WTC11 (cell line): ENCODE measurements around the gene EN2. TPM values are rescaled to one million over a fixed set of nuclear protein-coding genes. Genes with fewer than 3 reads are reported as not detected.
A peak's percentile ranks its signal among the peaks of the same experiment; 100 is the strongest.

Source experiments
- ATAC-seq: fragments of 200-7000 bp; cut with Tn5 transposase; 2 replicates; pipeline ENCODE4 v1.10.0; 2021; ENCODE audit warnings: mild to moderate bottlenecking, moderate library complexity
- CTCF ChIA-PET: fragments of 300-600 bp; sonication (Branson Sonifier 250); formaldehyde crosslinking; loops from one replicate; lab custom pipeline; 2021; ENCODE audit warnings: antibody characterized with exemption; lab: Charles Lee
- POLR2A ChIA-PET: fragments of 350-600 bp; sonication (Branson Sonifier 250); formaldehyde crosslinking; loops from one replicate; lab custom pipeline; 2021; ENCODE audit warnings: antibody characterized with exemption; lab: Charles Lee
- DNase-seq: peaks from one replicate; pipeline ENCODE4 v3.0.0; 2021; ENCODE audit warnings: low spot score
- H3K27ac Mint-ChIP-seq: 2 replicates; pipeline ENCODE4 v1.8.0; 2021; ENCODE audit warnings: mixed read lengths
- H3K27me3 Mint-ChIP-seq: 2 replicates; pipeline ENCODE4 v1.8.0; 2021; ENCODE audit warnings: low read depth, mild to moderate bottlenecking, moderate library complexity, mixed read lengths
- H3K36me3 Mint-ChIP-seq: 2 replicates; pipeline ENCODE4 v1.8.0; 2021; ENCODE audit warnings: mixed read lengths
- H3K4me1 Mint-ChIP-seq: 2 replicates; pipeline ENCODE4 v1.8.0; 2022; ENCODE audit warnings: mixed read lengths
- H3K4me3 Mint-ChIP-seq: 2 replicates; pipeline ENCODE4 v1.8.0; 2021; ENCODE audit warnings: mild to moderate bottlenecking, moderate library complexity, mixed read lengths
- H3K9me3 Mint-ChIP-seq: 2 replicates; pipeline ENCODE4 v1.8.0; 2021; ENCODE audit warnings: mixed read lengths
- ATF1 ChIP-seq: sonication (generic); formaldehyde crosslinking; IDR thresholded peaks from 2 replicates; pipeline ENCODE4 v1.8.1; 2023; ENCODE audit warnings: mild to moderate bottlenecking, moderate library complexity, missing genetic modification reagents
- EMX1 ChIP-seq: fragments of 250-450 bp; sonication (Bioruptor Pico); IDR thresholded peaks from 2 replicates; pipeline ENCODE4 v1.8.0; 2021; ENCODE audit warnings: mild to moderate bottlenecking
- FOXK1 ChIP-seq: sonication (generic); formaldehyde crosslinking; IDR thresholded peaks from 2 replicates; pipeline ENCODE4 v1.8.0; 2022; ENCODE audit warnings: mild to moderate bottlenecking, moderate library complexity, missing genetic modification reagents
- FOXP1 ChIP-seq: sonication (generic); formaldehyde crosslinking; IDR thresholded peaks from 2 replicates; pipeline ENCODE4 v1.8.0; 2022; ENCODE audit warnings: missing genetic modification reagents, mild to moderate bottlenecking, moderate library complexity, borderline replicate concordance
- SP1 ChIP-seq: sonication (generic); formaldehyde crosslinking; conservative IDR thresholded peaks from 2 replicates; pipeline ENCODE4 v1.8.1; 2022; ENCODE audit warnings: missing genetic modification reagents
- TEAD1 ChIP-seq: sonication (generic); formaldehyde crosslinking; IDR thresholded peaks from 2 replicates; pipeline ENCODE4 v1.8.0; 2022; ENCODE audit warnings: mild to moderate bottlenecking, missing genetic modification reagents
- ZNF232 ChIP-seq: sonication (generic); formaldehyde crosslinking; IDR thresholded peaks from 2 replicates; pipeline ENCODE4 v1.8.0; 2022; ENCODE audit warnings: mild to moderate bottlenecking, missing genetic modification reagents
- ZNF416 ChIP-seq: fragments of 250-450 bp; sonication (Bioruptor Pico); IDR thresholded peaks from 2 replicates; pipeline ENCODE4 v1.9.0; 2021; ENCODE audit warnings: mild to moderate bottlenecking, inconsistent platforms
- ZNF423 ChIP-seq: fragments of 250-450 bp; sonication (Bioruptor Pico); IDR thresholded peaks from 2 replicates; pipeline ENCODE4 v2.1.2; 2022; ENCODE audit warnings: mild to moderate bottlenecking, moderate library complexity
- total RNA-seq: library from RNA; stranded (reverse); gene quantifications from 3 replicates; pipeline ENCODE4 v1.2.3, GENCODE V29; 2021
- TF ChIP-seq, protein P1 (sequence below): fragments of 200-600 bp; IDR thresholded peaks from 2 replicates; pipeline ENCODE4 v1.8.0; 2022; ENCODE audit warnings: antibody characterized with exemption
- TF ChIP-seq, protein P2 (sequence below): sonication (generic); formaldehyde crosslinking; IDR thresholded peaks from 2 replicates; pipeline ENCODE4 v1.8.1; 2023; ENCODE audit warnings: mild to moderate bottlenecking, missing genetic modification reagents
- TF ChIP-seq, protein P3 (sequence below): sonication (generic); formaldehyde crosslinking; IDR thresholded peaks from 2 replicates; pipeline ENCODE4 v1.8.0; 2023; ENCODE audit warnings: missing genetic modification reagents
- TF ChIP-seq, protein P4 (sequence below): sonication (generic); formaldehyde crosslinking; conservative IDR thresholded peaks from 2 replicates; pipeline ENCODE4 v1.8.1; 2022; ENCODE audit warnings: mild to moderate bottlenecking, missing genetic modification reagents

The EN2 gene
- total RNA-seq, 1 experiment from 2014 or later, result not detected

DNA sequence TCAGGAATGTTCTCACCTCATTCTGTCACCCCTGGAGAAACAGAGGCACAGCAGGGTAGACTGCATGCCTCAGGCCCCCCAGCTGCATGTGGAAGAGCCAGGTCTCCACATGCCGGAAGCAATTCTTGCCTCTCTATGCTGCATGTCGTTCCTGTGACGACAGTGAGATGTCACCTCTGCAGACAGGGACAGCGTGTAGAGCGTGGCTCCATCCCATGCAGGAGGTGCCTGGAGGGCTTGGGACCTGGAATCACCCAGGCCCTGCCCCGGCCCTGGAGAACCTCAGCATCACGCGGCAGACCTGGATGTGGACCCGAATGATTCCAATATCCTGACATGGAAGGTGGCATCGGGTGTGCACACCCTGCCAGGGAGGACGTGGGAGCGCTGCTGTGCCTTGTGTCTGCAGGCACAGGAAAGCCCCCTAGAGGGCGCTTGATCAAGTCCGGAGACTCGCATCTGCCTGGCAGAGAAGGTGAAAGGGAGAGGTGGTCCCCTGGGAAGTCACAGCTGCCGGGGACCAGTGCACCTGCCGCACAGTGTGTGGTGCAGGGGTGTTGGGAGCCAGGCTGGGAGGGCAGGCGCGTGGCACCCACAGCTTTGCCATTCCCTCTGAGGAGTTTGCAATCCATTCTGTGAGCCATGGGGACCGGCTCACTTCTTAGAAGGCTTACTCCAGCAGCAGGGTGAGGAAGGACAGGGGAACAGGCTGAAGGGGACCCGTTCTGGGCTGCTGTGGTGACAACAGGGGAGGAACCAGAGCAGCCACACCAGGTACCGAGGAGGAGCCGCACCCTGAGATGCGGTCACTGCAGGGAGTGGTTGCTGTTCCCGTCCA lies 45.3 kb upstream of the EN2 start:
- DNase-seq (peak; percentile 79), ATAC-seq (peak; percentile 77)
- ChIA-PET CTCF (interaction anchor here (0.6 to 1.1 kb wide), 9 partner anchors 9 to 328 kb away, joined by 3 to 5 read pairs (median 4); no protein-coding TSS in a partner anchor), POLR2A (no interaction called here)
- Mint-ChIP-seq H3K27me3 (peaks cover 9% of the 10 kb centered on the region), H3K4me1 (peaks cover 14% of the 10 kb centered on the region), H3K36me3 (no peaks in the 10 kb centered on the region), H3K4me3 (no peak overlapping the region), H3K9me3 (no peaks in the 10 kb centered on the region), H3K27ac (no peak overlapping the region)
- TF ChIP-seq ZNF423 (CRISPR knock-in tag) (peak; percentile 7; the same call in 1 of the 2 replicates), EMX1 (CRISPR knock-in tag) (no peak), FOXP1 (CRISPR knock-in tag) (0 out of 2 replicates have a peak, but pooled peaks have one; percentile 10), ZNF416 (no peak), FOXK1 (CRISPR knock-in tag) (0 out of 2 replicates have a peak, but pooled peaks have one; percentile 19)
- TF ChIP-seq, protein P1, sequence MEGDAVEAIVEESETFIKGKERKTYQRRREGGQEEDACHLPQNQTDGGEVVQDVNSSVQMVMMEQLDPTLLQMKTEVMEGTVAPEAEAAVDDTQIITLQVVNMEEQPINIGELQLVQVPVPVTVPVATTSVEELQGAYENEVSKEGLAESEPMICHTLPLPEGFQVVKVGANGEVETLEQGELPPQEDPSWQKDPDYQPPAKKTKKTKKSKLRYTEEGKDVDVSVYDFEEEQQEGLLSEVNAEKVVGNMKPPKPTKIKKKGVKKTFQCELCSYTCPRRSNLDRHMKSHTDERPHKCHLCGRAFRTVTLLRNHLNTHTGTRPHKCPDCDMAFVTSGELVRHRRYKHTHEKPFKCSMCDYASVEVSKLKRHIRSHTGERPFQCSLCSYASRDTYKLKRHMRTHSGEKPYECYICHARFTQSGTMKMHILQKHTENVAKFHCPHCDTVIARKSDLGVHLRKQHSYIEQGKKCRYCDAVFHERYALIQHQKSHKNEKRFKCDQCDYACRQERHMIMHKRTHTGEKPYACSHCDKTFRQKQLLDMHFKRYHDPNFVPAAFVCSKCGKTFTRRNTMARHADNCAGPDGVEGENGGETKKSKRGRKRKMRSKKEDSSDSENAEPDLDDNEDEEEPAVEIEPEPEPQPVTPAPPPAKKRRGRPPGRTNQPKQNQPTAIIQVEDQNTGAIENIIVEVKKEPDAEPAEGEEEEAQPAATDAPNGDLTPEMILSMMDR, result peak; percentile 90

DNA sequence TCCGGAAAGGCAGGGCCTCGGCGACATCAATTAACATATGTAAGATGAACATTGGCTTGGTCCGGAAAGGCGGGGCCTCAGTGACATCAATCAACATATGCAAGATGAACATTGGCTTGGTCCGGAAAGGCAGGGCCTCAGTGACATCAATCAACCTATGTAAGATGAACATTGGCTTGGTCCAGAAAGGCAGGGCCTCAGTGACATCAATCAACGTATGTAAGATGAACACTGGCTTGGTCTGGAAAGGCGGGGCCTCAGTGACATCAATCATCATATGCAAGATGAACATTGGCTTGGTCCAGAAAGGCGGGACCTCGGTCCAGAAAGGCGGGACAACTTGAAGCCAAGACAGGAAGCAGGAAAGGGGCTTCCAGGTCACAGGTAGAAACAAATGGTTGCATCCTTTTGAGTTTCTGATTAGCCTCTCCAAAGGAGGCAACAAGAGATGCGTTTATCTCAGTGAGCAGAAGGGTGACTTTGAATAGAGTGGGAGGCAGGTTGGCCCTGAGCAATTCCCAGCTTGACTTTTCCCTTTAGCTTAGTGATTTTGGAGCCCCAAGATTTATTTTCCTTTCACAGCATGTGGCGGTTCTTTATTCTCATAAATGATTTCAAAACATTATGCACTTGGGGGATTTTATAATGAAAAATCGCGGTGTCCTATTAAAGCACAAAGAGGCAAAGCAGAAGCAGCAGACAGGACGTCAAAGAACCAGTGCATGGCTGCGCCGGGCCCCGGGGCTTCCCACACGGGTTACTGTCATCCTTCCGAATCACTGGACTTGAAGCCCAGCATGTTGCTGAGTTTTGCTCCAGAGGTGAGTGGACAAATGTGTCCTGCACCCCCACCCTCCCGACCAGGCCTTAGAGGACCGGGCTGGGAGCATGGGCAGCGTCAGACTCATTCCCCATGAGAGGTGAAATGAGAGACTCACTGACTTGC lies 43.1 kb upstream of the EN2 start:
- Mint-ChIP-seq H3K4me1 (peaks cover 8% of the 10 kb centered on the region), H3K4me3 (no peak overlapping the region), H3K9me3 (no peaks in the 10 kb centered on the region), H3K27ac (no peak overlapping the region), H3K27me3 (peaks cover 9% of the 10 kb centered on the region), H3K36me3 (no peaks in the 10 kb centered on the region)
- POLR2A ChIA-PET, result no interaction called here
- no peak for ATAC-seq
- CTCF ChIA-PET, result interaction anchor here (1.4 kb wide), 1 partner anchor 81 kb away, joined by 4 read pairs; no protein-coding TSS in a partner anchor
- TF ChIP-seq FOXP1 (CRISPR knock-in tag), result no peak
- TF ChIP-seq, protein P2, sequence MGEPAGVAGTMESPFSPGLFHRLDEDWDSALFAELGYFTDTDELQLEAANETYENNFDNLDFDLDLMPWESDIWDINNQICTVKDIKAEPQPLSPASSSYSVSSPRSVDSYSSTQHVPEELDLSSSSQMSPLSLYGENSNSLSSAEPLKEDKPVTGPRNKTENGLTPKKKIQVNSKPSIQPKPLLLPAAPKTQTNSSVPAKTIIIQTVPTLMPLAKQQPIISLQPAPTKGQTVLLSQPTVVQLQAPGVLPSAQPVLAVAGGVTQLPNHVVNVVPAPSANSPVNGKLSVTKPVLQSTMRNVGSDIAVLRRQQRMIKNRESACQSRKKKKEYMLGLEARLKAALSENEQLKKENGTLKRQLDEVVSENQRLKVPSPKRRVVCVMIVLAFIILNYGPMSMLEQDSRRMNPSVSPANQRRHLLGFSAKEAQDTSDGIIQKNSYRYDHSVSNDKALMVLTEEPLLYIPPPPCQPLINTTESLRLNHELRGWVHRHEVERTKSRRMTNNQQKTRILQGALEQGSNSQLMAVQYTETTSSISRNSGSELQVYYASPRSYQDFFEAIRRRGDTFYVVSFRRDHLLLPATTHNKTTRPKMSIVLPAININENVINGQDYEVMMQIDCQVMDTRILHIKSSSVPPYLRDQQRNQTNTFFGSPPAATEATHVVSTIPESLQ (CRISPR knock-in tag), result no peak
- TF ChIP-seq, protein P3, sequence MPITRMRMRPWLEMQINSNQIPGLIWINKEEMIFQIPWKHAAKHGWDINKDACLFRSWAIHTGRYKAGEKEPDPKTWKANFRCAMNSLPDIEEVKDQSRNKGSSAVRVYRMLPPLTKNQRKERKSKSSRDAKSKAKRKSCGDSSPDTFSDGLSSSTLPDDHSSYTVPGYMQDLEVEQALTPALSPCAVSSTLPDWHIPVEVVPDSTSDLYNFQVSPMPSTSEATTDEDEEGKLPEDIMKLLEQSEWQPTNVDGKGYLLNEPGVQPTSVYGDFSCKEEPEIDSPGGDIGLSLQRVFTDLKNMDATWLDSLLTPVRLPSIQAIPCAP (CRISPR knock-in tag), result no peak
- TF ChIP-seq ZNF232 (CRISPR knock-in tag), result no peak
- no peak for TF ChIP-seq TEAD1
- DNase-seq, result no peak

DNA sequence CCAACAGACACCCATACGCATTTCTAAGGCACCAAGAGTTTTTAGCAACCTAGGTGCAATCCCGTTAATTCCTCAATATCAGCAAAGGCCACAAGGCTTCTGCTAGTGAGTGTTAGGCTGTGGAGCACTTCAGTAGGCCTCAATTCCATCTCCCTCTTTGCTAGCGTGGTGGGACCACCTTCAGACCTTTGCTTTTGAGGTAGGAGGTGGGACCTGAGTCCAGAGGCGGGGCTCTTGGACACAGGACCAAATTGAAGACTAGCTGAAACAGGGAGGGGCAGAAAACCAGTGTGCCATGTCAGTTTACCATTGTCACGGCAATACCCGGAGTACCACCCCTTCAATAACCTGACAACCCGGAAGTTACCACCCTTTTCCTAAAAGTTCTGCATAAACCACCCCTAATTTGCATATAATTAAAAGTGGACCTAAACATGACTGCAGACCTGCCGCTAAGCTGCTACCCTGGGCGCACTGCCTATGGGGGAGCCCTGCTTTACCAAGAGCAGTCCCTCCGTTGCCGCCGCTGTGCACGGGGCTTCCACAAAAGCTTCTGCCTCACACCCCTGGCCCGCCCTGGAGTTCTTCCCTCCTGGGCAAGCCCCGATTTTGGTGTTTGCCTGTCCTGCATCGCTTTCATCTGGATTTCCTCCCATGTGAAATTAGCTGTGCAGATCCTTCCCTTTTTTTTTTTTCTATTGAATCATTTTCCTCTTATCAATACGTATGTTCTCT lies 41.1 kb upstream of the EN2 start:
- no peaks in the 10 kb centered on the region for H3K9me3 Mint-ChIP-seq
- ChIA-PET CTCF (interaction anchor here (1.2 kb wide), 1 partner anchor 12 kb away, joined by 3 read pairs; no protein-coding TSS in a partner anchor), POLR2A (no interaction called here)
- H3K36me3 Mint-ChIP-seq, result no peaks in the 10 kb centered on the region
- no peak overlapping the region for H3K27ac Mint-ChIP-seq
- peaks cover 5% of the 10 kb centered on the region; the same call in 1 of the 2 replicates for H3K4me1 Mint-ChIP-seq
- no peak overlapping the region for H3K4me3 Mint-ChIP-seq
- TF ChIP-seq SP1 (CRISPR knock-in tag), result no peak
- TF ChIP-seq ATF1 (CRISPR knock-in tag), result no peak
- no peak for TF ChIP-seq ZNF232 (CRISPR knock-in tag)
- TF ChIP-seq, protein P4, sequence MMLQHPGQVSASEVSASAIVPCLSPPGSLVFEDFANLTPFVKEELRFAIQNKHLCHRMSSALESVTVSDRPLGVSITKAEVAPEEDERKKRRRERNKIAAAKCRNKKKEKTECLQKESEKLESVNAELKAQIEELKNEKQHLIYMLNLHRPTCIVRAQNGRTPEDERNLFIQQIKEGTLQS (CRISPR knock-in tag), result no peak
- ATAC-seq (no peak), DNase-seq (no peak)
- peaks cover 12% of the 10 kb centered on the region for H3K27me3 Mint-ChIP-seq
